Activated CD4-positive, alpha-beta T cell treated with anti-CD3 and anti-CD28 coated beads, Interleukin-10, Interleukin-2, amounts not matched to agents 100 ng/mL and 50 ng/mL, durations not matched to agents 16 hours and 8 hours (primary cell): ENCODE measurements around the gene KIF6.
"Not testable (repeated sequence)": the region's sequence is repeated elsewhere in the genome, so short reads cannot be mapped to it uniquely, and the experiment has no call there.

ENCODE experiments used
- DNase-seq: peaks from one replicate; pipeline ENCODE4 v3.0.0-alpha.2; 2020

KIF6 gene

GRCh38 chr6:39706819-39707335 is 18.3 kb downstream of the KIF6 start:
- no peak for DNase-seq

- no peak for DNase-seq
Observed at GRCh38 chr6:39702265-39702664, 22.9 kb downstream of the KIF6 start.

GRCh38 chr6:39700362-39700761 is 24.8 kb downstream of the KIF6 start:
- DNase-seq: no peak

GRCh38 chr6:39698789-39699188 is 26.4 kb downstream of the KIF6 start:
- no peak for DNase-seq

- DNase-seq: no peak
Observed at GRCh38 chr6:39696986-39697788, 28.0 kb downstream of the KIF6 start.

GRCh38 chr6:39695447-39695846 is 29.8 kb downstream of the KIF6 start:
- no peak for DNase-seq

- DNase-seq: no peak
Observed at GRCh38 chr6:39693206-39693605, 32.0 kb downstream of the KIF6 start.

- DNase-seq: no peak
Observed at GRCh38 chr6:39688494-39688893, 36.7 kb downstream of the KIF6 start.

- DNase-seq: no peak
Observed at GRCh38 chr6:39686976-39687375, 38.2 kb downstream of the KIF6 start.

- DNase-seq: no peak
Observed at GRCh38 chr6:39685938-39686337, 39.3 kb downstream of the KIF6 start.

- no peak for DNase-seq
Observed at GRCh38 chr6:39685489-39685826, 39.8 kb downstream of the KIF6 start.

- no peak for DNase-seq
Observed at GRCh38 chr6:39684790-39685488, 40.3 kb downstream of the KIF6 start.

- no peak for DNase-seq
Observed at GRCh38 chr6:39681674-39682121, 43.5 kb downstream of the KIF6 start.

- no peak for DNase-seq
Observed at GRCh38 chr6:39678914-39679313, 46.3 kb downstream of the KIF6 start.

- not testable (repeated sequence) for DNase-seq
Observed at GRCh38 chr6:39677318-39677717, 47.9 kb downstream of the KIF6 start.

GRCh38 chr6:39670519-39670918 is 54.7 kb downstream of the KIF6 start:
- DNase-seq: no peak

GRCh38 chr6:39669973-39670342 is 55.2 kb downstream of the KIF6 start:
- no peak for DNase-seq

- DNase-seq: no peak
Observed at GRCh38 chr6:39669207-39669972, 55.8 kb downstream of the KIF6 start.

- no peak for DNase-seq
Observed at GRCh38 chr6:39666706-39667489, 58.3 kb downstream of the KIF6 start.

- no peak for DNase-seq
Observed at GRCh38 chr6:39665861-39666260, 59.3 kb downstream of the KIF6 start.

- no peak for DNase-seq
Observed at GRCh38 chr6:39664173-39664572, 61.0 kb downstream of the KIF6 start.

- DNase-seq: no peak
Observed at GRCh38 chr6:39657355-39658135, 67.7 kb downstream of the KIF6 start.
